ENCODE measurements around the gene FBXO24. TPM values are rescaled to one million over a fixed set of nuclear protein-coding genes. Genes with fewer than 3 reads are reported as not detected.

Gene FBXO24
- total and polyA plus RNA-seq, 9 of the 15 experiments (the other 6 are each of a cell fraction or from before 2014, with no cell fraction given) = 0.17 to 0.95 (median 0.50) TPM

DNA sequence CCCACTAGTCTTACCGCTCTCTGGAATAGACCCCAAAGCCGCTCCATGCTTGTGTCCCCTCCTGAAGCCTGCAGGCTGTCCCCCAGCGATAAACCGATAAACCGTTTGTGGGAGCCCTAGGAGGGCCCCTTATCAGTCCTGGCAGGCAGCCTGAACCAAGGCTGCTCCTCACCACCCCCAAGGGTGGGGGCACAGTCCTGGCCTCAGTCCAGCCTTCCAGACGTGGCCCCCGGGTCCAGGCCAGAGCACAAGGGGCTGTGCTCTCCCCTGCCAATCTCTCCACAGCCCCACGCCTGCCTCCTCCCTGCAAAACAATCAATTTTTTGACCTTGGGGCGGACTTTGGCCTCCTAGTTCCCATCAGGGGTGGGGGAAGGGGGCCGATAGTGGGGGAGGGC is 55.3 kb downstream of the FBXO24 start, which contains the start of gene TFR2 (continued):
- TF ChIP-seq, protein P1, sequence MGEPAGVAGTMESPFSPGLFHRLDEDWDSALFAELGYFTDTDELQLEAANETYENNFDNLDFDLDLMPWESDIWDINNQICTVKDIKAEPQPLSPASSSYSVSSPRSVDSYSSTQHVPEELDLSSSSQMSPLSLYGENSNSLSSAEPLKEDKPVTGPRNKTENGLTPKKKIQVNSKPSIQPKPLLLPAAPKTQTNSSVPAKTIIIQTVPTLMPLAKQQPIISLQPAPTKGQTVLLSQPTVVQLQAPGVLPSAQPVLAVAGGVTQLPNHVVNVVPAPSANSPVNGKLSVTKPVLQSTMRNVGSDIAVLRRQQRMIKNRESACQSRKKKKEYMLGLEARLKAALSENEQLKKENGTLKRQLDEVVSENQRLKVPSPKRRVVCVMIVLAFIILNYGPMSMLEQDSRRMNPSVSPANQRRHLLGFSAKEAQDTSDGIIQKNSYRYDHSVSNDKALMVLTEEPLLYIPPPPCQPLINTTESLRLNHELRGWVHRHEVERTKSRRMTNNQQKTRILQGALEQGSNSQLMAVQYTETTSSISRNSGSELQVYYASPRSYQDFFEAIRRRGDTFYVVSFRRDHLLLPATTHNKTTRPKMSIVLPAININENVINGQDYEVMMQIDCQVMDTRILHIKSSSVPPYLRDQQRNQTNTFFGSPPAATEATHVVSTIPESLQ (CRISPR knock-in tag; IDR thresholded peaks at IDR 0.05) = no peak
- TF ChIP-seq ZC3H11A (IDR thresholded peaks at IDR 0.05; ENCODE audit: low read depth, low read length) (peak; percentile 25; the same call in 1 of the 2 replicates), SP2 (IDR thresholded peaks at IDR 0.05; ENCODE audit: extremely low read depth, low read depth, low read length, poor library complexity, severe bottlenecking) (no peak), ARNT (IDR thresholded peaks at IDR 0.05) (peak; percentile 64 to 78; a peak in 3 of 4 replicates), HMG20B (CRISPR knock-in tag; IDR thresholded peaks at IDR 0.05) (no peak), ASH1L (IDR thresholded peaks at IDR 0.05; ENCODE audit: borderline replicate concordance, low read depth, partially characterized antibody) (no peak), ZNF175 (CRISPR knock-in tag; IDR thresholded peaks at IDR 0.05; ENCODE audit: low read depth) (no peak), ZNF12 (CRISPR knock-in tag; IDR thresholded peaks at IDR 0.05) (no peak), RBM22 (IDR thresholded peaks at IDR 0.05; ENCODE audit: low read depth, low read length, poor library complexity, severe bottlenecking) (no peak), MBD2 (IDR thresholded peaks at IDR 0.05; ENCODE audit: borderline replicate concordance, low read depth) (peak; percentile 89)
- TF ChIP-seq, protein P2, sequence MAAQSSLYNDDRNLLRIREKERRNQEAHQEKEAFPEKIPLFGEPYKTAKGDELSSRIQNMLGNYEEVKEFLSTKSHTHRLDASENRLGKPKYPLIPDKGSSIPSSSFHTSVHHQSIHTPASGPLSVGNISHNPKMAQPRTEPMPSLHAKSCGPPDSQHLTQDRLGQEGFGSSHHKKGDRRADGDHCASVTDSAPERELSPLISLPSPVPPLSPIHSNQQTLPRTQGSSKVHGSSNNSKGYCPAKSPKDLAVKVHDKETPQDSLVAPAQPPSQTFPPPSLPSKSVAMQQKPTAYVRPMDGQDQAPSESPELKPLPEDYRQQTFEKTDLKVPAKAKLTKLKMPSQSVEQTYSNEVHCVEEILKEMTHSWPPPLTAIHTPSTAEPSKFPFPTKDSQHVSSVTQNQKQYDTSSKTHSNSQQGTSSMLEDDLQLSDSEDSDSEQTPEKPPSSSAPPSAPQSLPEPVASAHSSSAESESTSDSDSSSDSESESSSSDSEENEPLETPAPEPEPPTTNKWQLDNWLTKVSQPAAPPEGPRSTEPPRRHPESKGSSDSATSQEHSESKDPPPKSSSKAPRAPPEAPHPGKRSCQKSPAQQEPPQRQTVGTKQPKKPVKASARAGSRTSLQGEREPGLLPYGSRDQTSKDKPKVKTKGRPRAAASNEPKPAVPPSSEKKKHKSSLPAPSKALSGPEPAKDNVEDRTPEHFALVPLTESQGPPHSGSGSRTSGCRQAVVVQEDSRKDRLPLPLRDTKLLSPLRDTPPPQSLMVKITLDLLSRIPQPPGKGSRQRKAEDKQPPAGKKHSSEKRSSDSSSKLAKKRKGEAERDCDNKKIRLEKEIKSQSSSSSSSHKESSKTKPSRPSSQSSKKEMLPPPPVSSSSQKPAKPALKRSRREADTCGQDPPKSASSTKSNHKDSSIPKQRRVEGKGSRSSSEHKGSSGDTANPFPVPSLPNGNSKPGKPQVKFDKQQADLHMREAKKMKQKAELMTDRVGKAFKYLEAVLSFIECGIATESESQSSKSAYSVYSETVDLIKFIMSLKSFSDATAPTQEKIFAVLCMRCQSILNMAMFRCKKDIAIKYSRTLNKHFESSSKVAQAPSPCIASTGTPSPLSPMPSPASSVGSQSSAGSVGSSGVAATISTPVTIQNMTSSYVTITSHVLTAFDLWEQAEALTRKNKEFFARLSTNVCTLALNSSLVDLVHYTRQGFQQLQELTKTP (IDR thresholded peaks at IDR 0.05; ENCODE audit: low read depth in 1 of 2, partially characterized antibody in 2 of 2) = peak in 1 of 2 experiments; percentile 13
- TF ChIP-seq, protein P3, sequence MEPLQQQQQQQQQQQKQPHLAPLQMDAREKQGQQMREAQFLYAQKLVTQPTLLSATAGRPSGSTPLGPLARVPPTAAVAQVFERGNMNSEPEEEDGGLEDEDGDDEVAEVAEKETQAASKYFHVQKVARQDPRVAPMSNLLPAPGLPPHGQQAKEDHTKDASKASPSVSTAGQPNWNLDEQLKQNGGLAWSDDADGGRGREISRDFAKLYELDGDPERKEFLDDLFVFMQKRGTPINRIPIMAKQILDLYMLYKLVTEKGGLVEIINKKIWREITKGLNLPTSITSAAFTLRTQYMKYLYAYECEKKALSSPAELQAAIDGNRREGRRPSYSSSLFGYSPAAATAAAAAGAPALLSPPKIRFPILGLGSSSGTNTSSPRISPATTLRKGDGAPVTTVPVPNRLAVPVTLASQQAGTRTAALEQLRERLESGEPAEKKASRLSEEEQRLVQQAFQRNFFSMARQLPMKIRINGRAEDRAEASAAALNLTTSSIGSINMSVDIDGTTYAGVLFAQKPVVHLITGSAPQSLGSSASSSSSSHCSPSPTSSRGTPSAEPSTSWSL (CRISPR knock-in tag; IDR thresholded peaks at IDR 0.05; ENCODE audit: borderline replicate concordance) = no peak
- TF ChIP-seq, protein P4, sequence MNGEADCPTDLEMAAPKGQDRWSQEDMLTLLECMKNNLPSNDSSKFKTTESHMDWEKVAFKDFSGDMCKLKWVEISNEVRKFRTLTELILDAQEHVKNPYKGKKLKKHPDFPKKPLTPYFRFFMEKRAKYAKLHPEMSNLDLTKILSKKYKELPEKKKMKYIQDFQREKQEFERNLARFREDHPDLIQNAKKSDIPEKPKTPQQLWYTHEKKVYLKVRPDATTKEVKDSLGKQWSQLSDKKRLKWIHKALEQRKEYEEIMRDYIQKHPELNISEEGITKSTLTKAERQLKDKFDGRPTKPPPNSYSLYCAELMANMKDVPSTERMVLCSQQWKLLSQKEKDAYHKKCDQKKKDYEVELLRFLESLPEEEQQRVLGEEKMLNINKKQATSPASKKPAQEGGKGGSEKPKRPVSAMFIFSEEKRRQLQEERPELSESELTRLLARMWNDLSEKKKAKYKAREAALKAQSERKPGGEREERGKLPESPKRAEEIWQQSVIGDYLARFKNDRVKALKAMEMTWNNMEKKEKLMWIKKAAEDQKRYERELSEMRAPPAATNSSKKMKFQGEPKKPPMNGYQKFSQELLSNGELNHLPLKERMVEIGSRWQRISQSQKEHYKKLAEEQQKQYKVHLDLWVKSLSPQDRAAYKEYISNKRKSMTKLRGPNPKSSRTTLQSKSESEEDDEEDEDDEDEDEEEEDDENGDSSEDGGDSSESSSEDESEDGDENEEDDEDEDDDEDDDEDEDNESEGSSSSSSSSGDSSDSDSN (IDR thresholded peaks at IDR 0.05; ENCODE audit: borderline replicate concordance in 1 of 2, low read depth in 2 of 2, low read length in 2 of 2) = no peak
- TF ChIP-seq, protein P5, sequence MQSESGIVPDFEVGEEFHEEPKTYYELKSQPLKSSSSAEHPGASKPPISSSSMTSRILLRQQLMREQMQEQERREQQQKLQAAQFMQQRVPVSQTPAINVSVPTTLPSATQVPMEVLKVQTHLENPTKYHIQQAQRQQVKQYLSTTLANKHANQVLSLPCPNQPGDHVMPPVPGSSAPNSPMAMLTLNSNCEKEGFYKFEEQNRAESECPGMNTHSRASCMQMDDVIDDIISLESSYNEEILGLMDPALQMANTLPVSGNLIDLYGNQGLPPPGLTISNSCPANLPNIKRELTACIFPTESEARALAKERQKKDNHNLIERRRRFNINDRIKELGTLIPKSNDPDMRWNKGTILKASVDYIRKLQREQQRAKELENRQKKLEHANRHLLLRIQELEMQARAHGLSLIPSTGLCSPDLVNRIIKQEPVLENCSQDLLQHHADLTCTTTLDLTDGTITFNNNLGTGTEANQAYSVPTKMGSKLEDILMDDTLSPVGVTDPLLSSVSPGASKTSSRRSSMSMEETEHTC (IDR thresholded peaks at IDR 0.05) = 0 out of 2 replicates have a peak, but pooled peaks have one; percentile 53
